Esophagus muscularis mucosa (tissue), 4 donors: ENCODE data around the gene KIAA0825. TPM values are rescaled to one million over a fixed set of nuclear protein-coding genes. Genes with fewer than 3 reads are reported as not detected.
A peak's percentile ranks its signal among the peaks of the same experiment; 100 is the strongest.

Source experiments
- DNase-seq: peaks from one replicate; pipeline ENCODE4 v3.0.0-alpha.2; 2017; ENCODE audit errors: extremely low spot score
- H3K27ac ChIP-seq, 4 donors: fragments of 200-600 bp; sonication (generic); replicated peaks in 1 of 4; 1 replicate in 3 of 4; 2 replicates in 1 of 4; pipeline ENCODE4 v1.5.1; 2016 to 2019; ENCODE audit warnings: mild to moderate bottlenecking in 1 of 4
- H3K27me3 ChIP-seq, 4 donors: fragments of 200-600 bp; sonication (generic); one replicate each; pipeline versions ENCODE4 v1.5.1 to v1.6.0; 2016 to 2019
- H3K36me3 ChIP-seq, 4 donors: fragments of 200-600 bp; sonication (generic); one replicate each; pipeline ENCODE4 v1.5.1; 2016 to 2019
- H3K4me1 ChIP-seq, 4 donors: fragments of 200-600 bp; sonication (generic); one replicate each; pipeline ENCODE4 v1.5.1; 2016 to 2019
- H3K4me3 ChIP-seq, 4 donors: fragments of 200-600 bp; sonication (generic); 1 replicate in 2 of 4; 2 replicates in 2 of 4; pipeline ENCODE4 v1.5.1; 2016 to 2019; ENCODE audit warnings: mild to moderate bottlenecking in 4 of 4, moderate library complexity in 1 of 4
- H3K9me3 ChIP-seq, 4 donors: fragments of 200-600 bp; sonication (generic); 1 replicate in 3 of 4; 2 replicates in 1 of 4; pipeline ENCODE4 v1.5.1; 2016 to 2019
- CTCF ChIP-seq, 3 experiments: fragments of 200-600 bp in 2 of 3; fragments of 450-650 bp in 1 of 3; sonication (generic) in 2 of 3; IDR thresholded peaks; one replicate each; pipeline ENCODE4 v1.5.1; 2017 to 2019; ENCODE audit warnings: antibody characterized with exemption in 3 of 3, mild to moderate bottlenecking in 2 of 3, moderate library complexity in 1 of 3
- EP300 ChIP-seq: sonication (generic); formaldehyde crosslinking; IDR thresholded peaks from one replicate; pipeline ENCODE4 v1.6.1; 2017; ENCODE audit warnings: antibody characterized with exemption
- POLR2A ChIP-seq: fragments of 450-650 bp; IDR thresholded peaks from one replicate; pipeline ENCODE4 v1.6.1; 2017; ENCODE audit warnings: antibody characterized with exemption, moderate library complexity, mild to moderate bottlenecking, low read depth
- POLR2AphosphoS5 ChIP-seq, 2 donors: sonication (generic); formaldehyde crosslinking; IDR thresholded peaks; one replicate each; pipeline ENCODE4 v1.6.1; 2017; ENCODE audit warnings: antibody characterized with exemption in 2 of 2
- WGBS: methylation state at CpG from one replicate; pipeline ENCODE4 v1.1.5; 2018; 5-methylcytosine and 5-hydroxymethylcytosine counted together
- intact Hi-C: fragments of 100-400 bp; cut with DNase I; formaldehyde crosslinking; loops from one replicate; pipeline ENCODE4 v1.15.1; 2023
- total RNA-seq, 4 donors: library from RNA; depleted of rRNA; stranded (reverse); fragments of >200 nt; gene quantifications; one replicate each; pipeline versions ENCODE4 v1.1.0 to v1.2.1, GENCODE V29; 2016

The KIAA0825 gene
- total RNA-seq, 4 donors from 2014 or later: 2.3 to 4.2 (median 2.9) TPM

GRCh38 chr5:94538260-94538659 is 80.1 kb downstream of the KIAA0825 start:
- WGBS: 90% methylated on average over 3 of the region's 3 CpGs
- no peaks in the 10 kb centered on the region for H3K9me3 ChIP-seq
- no peak overlapping the region for H3K27ac ChIP-seq
- H3K27me3 ChIP-seq: no peaks in the 10 kb centered on the region
- intact Hi-C loops: no loop called here
- no peak for DNase-seq
- no peak overlapping the region for H3K4me3 ChIP-seq
- TF ChIP-seq EP300: no peak
- H3K36me3 ChIP-seq: no peaks in the 10 kb centered on the region
- no peaks in the 10 kb centered on the region for H3K4me1 ChIP-seq

DNA sequence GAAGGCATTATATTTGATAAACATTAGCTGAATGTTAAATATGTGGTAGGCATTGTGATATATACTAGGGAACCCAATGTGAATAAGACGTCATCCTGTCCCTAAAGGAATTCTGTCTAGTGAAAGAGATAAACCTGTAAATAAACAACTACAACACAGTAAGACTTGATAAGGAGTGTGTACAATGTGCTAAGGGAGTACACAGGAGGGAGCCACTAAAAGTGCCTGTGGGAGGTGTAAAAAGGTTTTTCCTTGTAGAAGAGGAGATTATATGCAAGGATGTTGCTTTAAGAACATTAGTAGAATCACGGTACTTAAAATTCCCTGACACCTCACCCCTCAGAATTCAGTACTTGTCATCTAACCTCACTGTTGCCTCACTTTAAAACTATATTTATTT is 91.7 kb downstream of the KIAA0825 start:
- H3K27me3 ChIP-seq: no peaks in the 10 kb centered on the region
- H3K9me3 ChIP-seq: no peaks in the 10 kb centered on the region
- no peak for TF ChIP-seq POLR2AphosphoS5 (IDR thresholded peaks at IDR 0.05)
- no peak for TF ChIP-seq CTCF (IDR thresholded peaks at IDR 0.05)
- TF ChIP-seq POLR2A: no peak
- no peak for TF ChIP-seq EP300
- H3K27ac ChIP-seq: no peak overlapping the region
- no peaks in the 10 kb centered on the region for H3K4me1 ChIP-seq
- 94% methylated on average over 2 of the region's 2 CpGs for WGBS
- intact Hi-C loops: loop anchor here (10.0 kb wide), 1 partner anchor 208 kb away; no protein-coding TSS in a partner anchor
- no peak for DNase-seq
- H3K4me3 ChIP-seq: no peak overlapping the region
- H3K36me3 ChIP-seq: no peaks in the 10 kb centered on the region

- TF ChIP-seq EP300: no peak
- no peak for TF ChIP-seq POLR2AphosphoS5 (IDR thresholded peaks at IDR 0.05)
- TF ChIP-seq POLR2A: no peak
- TF ChIP-seq CTCF (IDR thresholded peaks at IDR 0.05): peak; percentile 27 to 49 (median 28)
- no peaks in the 10 kb centered on the region for H3K27me3 ChIP-seq
- H3K4me1 ChIP-seq: no peaks in the 10 kb centered on the region
- H3K4me3 ChIP-seq: no peak overlapping the region
- H3K9me3 ChIP-seq: no peaks in the 10 kb centered on the region
- H3K36me3 ChIP-seq: no peaks in the 10 kb centered on the region
- no peak for DNase-seq
- intact Hi-C loops: loop anchor here (10.0 kb wide), 1 partner anchor 210 kb away; no protein-coding TSS in a partner anchor
- H3K27ac ChIP-seq: no peak overlapping the region
- WGBS: 83% methylated on average over 4 of the region's 4 CpGs
These were observed 93.3 kb downstream of the KIAA0825 start for GRCh38 chr5:94524841-94525697.

DNA sequence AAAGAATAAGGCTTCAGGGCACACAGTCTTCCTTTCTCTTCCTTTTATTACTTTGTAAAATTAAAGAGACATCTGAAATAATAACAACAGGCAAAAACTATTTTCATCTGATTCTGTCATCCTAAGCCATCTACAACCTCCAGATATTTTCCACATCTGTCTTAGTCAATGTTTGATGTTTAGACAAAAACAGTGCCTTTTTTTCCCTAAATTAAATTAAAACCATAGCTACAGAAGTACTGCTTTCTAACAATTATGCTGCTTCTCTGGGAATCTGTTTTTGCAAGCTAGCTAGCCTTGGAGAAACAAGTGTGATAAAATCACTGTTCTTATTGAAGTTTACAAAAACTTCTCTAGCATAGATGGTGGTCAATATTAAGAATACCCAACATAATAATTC is 95.4 kb downstream of the KIAA0825 start:
- intact Hi-C loops: loop anchor here (10.0 kb wide), 1 partner anchor 212 kb away; no protein-coding TSS in a partner anchor
- no peak for TF ChIP-seq POLR2AphosphoS5 (IDR thresholded peaks at IDR 0.05)
- TF ChIP-seq EP300: no peak
- TF ChIP-seq CTCF (IDR thresholded peaks at IDR 0.05): no peak
- no peak for TF ChIP-seq POLR2A

DNA sequence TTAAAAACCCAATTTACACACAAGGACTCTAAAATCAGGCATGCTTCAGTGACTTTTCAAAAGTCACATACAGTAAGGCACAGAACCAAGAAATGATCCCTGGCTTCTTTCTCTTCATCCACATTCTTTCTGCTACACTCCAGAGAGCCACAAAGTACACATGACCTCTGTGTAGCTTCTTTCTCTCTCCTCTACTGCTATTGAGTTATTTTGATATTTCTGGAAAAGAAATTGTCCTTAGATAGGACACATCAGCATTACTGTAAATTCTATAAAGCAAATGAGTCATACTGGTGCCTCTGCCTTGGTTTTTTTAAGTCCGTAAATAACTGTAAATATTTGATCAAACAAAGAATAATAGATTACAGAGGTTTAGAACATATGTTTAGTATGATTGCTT is 96.3 kb downstream of the KIAA0825 start:
- Histone ChIP-seq H3K27me3 (no peaks in the 10 kb centered on the region), H3K27ac (no peak overlapping the region), H3K4me1 (no peaks in the 10 kb centered on the region), H3K4me3 (no peak overlapping the region), H3K36me3 (no peaks in the 10 kb centered on the region), H3K9me3 (no peaks in the 10 kb centered on the region)
- TF ChIP-seq POLR2AphosphoS5 (IDR thresholded peaks at IDR 0.05): no peak
- no peak for TF ChIP-seq EP300
- no peak for TF ChIP-seq CTCF (IDR thresholded peaks at IDR 0.05)
- TF ChIP-seq POLR2A: no peak
- 83% methylated on average over 1 of the region's 1 CpG for whole genome bisulfite sequencing
- no peak for DNase-seq
- intact Hi-C loops: loop anchor here (10.0 kb wide), 1 partner anchor 213 kb away; no protein-coding TSS in a partner anchor

More for the DNA sequence above, 95.4 kb downstream of the KIAA0825 start:
- no peak overlapping the region for H3K27ac ChIP-seq
- no peak for DNase-seq
- H3K4me3 ChIP-seq: no peak overlapping the region
- H3K27me3 ChIP-seq: no peaks in the 10 kb centered on the region
- no peaks in the 10 kb centered on the region for H3K4me1 ChIP-seq
- H3K9me3 ChIP-seq: no peaks in the 10 kb centered on the region
- H3K36me3 ChIP-seq: no peaks in the 10 kb centered on the region
